NCI-H82 (cell line): ENCODE data around the gene LRRC27.
"Not testable (repeated sequence)": the region's sequence is repeated elsewhere in the genome, so short reads cannot be mapped to it uniquely, and the experiment has no call there.

Experiments
- DNase-seq: peaks from one replicate; lab custom pipeline; 2025; lab: John Stamatoyannopoulos, UW

The LRRC27 gene

GRCh38 chr10:132337854-132338253 is 5.9 kb downstream of the LRRC27 start:
- not testable (repeated sequence) for DNase-seq

GRCh38 chr10:132338876-132339275 is 6.9 kb downstream of the LRRC27 start:
- DNase-seq, result no peak

- no peak for DNase-seq
Observed at GRCh38 chr10:132339276-132339675, 7.3 kb downstream of the LRRC27 start.

GRCh38 chr10:132341017-132341416 is 9.0 kb downstream of the LRRC27 start:
- no peak for DNase-seq

- no peak for DNase-seq
Observed at GRCh38 chr10:132341781-132342180, 9.8 kb downstream of the LRRC27 start.

- no peak for DNase-seq
Observed at GRCh38 chr10:132342553-132342952, 10.6 kb downstream of the LRRC27 start.

GRCh38 chr10:132344386-132344785 is 12.4 kb downstream of the LRRC27 start:
- no peak for DNase-seq

- DNase-seq, result no peak
Observed at GRCh38 chr10:132345345-132345744, 13.4 kb downstream of the LRRC27 start.

- DNase-seq, result no peak
Observed at GRCh38 chr10:132346806-132347205, 14.8 kb downstream of the LRRC27 start.

GRCh38 chr10:132347211-132347930 is 15.4 kb downstream of the LRRC27 start:
- no peak for DNase-seq

GRCh38 chr10:132347931-132348267 is 15.9 kb downstream of the LRRC27 start:
- no peak for DNase-seq

GRCh38 chr10:132349766-132350165 is 17.8 kb downstream of the LRRC27 start:
- DNase-seq, result no peak

- no peak for DNase-seq
Observed at GRCh38 chr10:132350391-132350790, 18.4 kb downstream of the LRRC27 start.

GRCh38 chr10:132350946-132351345 is 19.0 kb downstream of the LRRC27 start:
- DNase-seq, result no peak

GRCh38 chr10:132351611-132352010 is 19.6 kb downstream of the LRRC27 start:
- DNase-seq, result no peak

GRCh38 chr10:132352462-132353308 is 20.7 kb downstream of the LRRC27 start:
- peak; percentile 49 for DNase-seq

- no peak for DNase-seq
Observed at GRCh38 chr10:132353456-132354355, 21.7 kb downstream of the LRRC27 start.

GRCh38 chr10:132354356-132355094 is 22.5 kb downstream of the LRRC27 start:
- no peak for DNase-seq

- DNase-seq, result no peak
Observed at GRCh38 chr10:132355297-132355696, 23.3 kb downstream of the LRRC27 start.

GRCh38 chr10:132355754-132356153 is 23.8 kb downstream of the LRRC27 start:
- DNase-seq, result no peak

- no peak for DNase-seq
Observed at GRCh38 chr10:132356621-132357195, 24.7 kb downstream of the LRRC27 start.
